ENCODE data around the gene BFSP1. TPM values are rescaled to one million over a fixed set of nuclear protein-coding genes. Genes with fewer than 3 reads are reported as not detected.

Gene BFSP1
- total RNA-seq, 4 donors from 2014 or later, result 0.75 to 1.00 (median 0.82) TPM; not detected in 1

DNA sequence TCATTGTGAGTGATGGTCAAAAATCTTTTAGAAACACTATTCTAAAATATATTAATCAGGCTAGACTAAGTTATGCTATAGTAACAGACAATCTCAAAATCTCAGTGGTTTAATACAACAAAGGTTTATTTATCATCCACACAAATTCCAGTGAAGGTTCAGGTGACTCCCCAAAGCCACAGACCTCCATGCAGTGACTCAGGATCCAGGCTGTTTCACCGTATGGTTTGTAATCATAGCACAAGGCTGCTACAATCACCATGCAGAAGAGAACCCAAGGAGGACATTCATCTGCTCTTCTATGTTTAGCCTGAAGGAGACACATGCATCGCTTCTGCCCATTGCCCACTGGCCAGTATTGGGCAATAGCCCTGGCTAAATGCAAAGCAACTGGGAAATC lies 46.2 kb downstream of the BFSP1 start:
- Histone ChIP-seq H3K4me1 (no peaks in the 10 kb centered on the region), H3K4me3 (no peak overlapping the region), H3K36me3 (no peaks in the 10 kb centered on the region), H3K27ac (no peak overlapping the region), H3K9me3 (no peaks in the 10 kb centered on the region), H3K27me3 (peaks cover 15% of the 10 kb centered on the region)
- no peak for TF ChIP-seq POLR2AphosphoS5 (IDR thresholded peaks at IDR 0.05)
- intact Hi-C loops (cut with DNase I; ENCODE audit: low total_unique reads) (no loop called here), in situ Hi-C loops (cut with MboI; ENCODE audit: low pct_ligation_motif_present in 1 of 4, low pct_unique_long_range_greater_than_20kb in 1 of 4, low sequenced_read_pairs in 3 of 4) (no loop called here)
- WGBS, 2 donors (ENCODE audit: low coverage in 1 of 2), result 94 to 100% methylated on average over 1 to 2 of the region's 2 CpGs
- no peak for DNase-seq

DNA sequence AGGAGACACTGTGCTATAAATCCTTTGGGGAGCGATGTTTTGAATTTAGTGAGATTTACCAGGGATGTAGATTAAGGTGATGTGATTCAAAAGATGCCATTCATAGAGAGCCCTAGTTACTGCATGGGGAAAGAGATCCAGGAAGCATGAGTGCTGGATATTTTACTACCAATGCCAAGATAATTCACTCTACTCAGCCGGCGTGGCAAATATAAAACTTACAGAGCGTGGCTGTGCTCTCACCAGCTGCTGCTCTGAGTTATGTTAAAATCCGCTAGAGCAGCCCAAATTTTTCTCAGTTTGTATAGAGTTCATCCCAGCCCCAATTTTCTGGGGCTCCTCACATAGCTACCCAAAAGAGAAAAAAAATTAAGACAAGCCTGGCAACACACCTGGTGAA lies 48.6 kb downstream of the BFSP1 start:
- TF ChIP-seq, protein P1, sequence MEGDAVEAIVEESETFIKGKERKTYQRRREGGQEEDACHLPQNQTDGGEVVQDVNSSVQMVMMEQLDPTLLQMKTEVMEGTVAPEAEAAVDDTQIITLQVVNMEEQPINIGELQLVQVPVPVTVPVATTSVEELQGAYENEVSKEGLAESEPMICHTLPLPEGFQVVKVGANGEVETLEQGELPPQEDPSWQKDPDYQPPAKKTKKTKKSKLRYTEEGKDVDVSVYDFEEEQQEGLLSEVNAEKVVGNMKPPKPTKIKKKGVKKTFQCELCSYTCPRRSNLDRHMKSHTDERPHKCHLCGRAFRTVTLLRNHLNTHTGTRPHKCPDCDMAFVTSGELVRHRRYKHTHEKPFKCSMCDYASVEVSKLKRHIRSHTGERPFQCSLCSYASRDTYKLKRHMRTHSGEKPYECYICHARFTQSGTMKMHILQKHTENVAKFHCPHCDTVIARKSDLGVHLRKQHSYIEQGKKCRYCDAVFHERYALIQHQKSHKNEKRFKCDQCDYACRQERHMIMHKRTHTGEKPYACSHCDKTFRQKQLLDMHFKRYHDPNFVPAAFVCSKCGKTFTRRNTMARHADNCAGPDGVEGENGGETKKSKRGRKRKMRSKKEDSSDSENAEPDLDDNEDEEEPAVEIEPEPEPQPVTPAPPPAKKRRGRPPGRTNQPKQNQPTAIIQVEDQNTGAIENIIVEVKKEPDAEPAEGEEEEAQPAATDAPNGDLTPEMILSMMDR (IDR thresholded peaks at IDR 0.05), result no peak
- TF ChIP-seq POLR2AphosphoS5 (IDR thresholded peaks at IDR 0.05) (no peak), POLR2A (IDR thresholded peaks at IDR 0.05) (no peak), EP300 (IDR thresholded peaks at IDR 0.05; ENCODE audit: low read depth) (no peak)
- 53 to 70% methylated on average over 2 to 5 of the region's 5 CpGs for WGBS, 2 donors (ENCODE audit: low coverage in 1 of 2)
- H3K36me3 ChIP-seq, result no peaks in the 10 kb centered on the region
- in situ Hi-C loops (cut with MboI; ENCODE audit: low pct_ligation_motif_present in 1 of 4, low pct_unique_long_range_greater_than_20kb in 1 of 4, low sequenced_read_pairs in 3 of 4) (no loop called here), intact Hi-C loops (cut with DNase I; ENCODE audit: low total_unique reads) (no loop called here)
- H3K4me1 ChIP-seq, result no peaks in the 10 kb centered on the region
- no peak overlapping the region for H3K4me3 ChIP-seq
- H3K27ac ChIP-seq, result no peak overlapping the region
- H3K27me3 ChIP-seq, result peaks cover 15% of the 10 kb centered on the region
- DNase-seq, result no peak
- no peaks in the 10 kb centered on the region for H3K9me3 ChIP-seq

DNA sequence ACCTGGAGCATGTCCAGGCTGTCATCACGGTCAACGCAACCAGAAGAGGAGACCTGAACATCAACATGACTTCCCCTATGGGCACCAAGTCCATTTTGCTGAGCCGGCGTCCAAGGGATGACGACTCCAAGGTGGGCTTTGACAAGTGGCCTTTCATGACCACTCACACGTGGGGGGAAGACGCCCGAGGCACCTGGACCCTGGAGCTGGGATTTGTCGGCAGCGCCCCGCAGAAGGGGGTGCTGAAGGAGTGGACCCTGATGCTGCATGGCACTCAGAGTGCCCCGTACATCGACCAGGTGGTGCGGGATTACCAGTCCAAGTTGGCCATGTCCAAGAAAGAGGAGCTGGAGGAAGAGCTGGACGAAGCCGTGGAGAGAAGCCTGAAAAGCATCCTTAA lies 49.5 kb downstream of the BFSP1 start:
- Histone ChIP-seq H3K4me3 (no peak overlapping the region), H3K27me3 (peaks cover 10% of the 10 kb centered on the region), H3K36me3 (no peaks in the 10 kb centered on the region), H3K4me1 (no peaks in the 10 kb centered on the region), H3K9me3 (no peaks in the 10 kb centered on the region), H3K27ac (no peak overlapping the region)
- TF ChIP-seq, protein P1 (IDR thresholded peaks at IDR 0.05), result no peak
- TF ChIP-seq POLR2A (IDR thresholded peaks at IDR 0.05), result no peak
- no peak for TF ChIP-seq EP300 (IDR thresholded peaks at IDR 0.05; ENCODE audit: low read depth)
- TF ChIP-seq POLR2AphosphoS5 (IDR thresholded peaks at IDR 0.05), result no peak
- intact Hi-C loops (cut with DNase I; ENCODE audit: low total_unique reads) (no loop called here), in situ Hi-C loops (cut with MboI; ENCODE audit: low pct_ligation_motif_present in 1 of 4, low pct_unique_long_range_greater_than_20kb in 1 of 4, low sequenced_read_pairs in 3 of 4) (no loop called here)
- DNase-seq, result no peak
- WGBS, 2 donors (ENCODE audit: low coverage in 1 of 2), result 88 to 100% methylated on average over 2 to 16 of the region's 16 CpGs

DNA sequence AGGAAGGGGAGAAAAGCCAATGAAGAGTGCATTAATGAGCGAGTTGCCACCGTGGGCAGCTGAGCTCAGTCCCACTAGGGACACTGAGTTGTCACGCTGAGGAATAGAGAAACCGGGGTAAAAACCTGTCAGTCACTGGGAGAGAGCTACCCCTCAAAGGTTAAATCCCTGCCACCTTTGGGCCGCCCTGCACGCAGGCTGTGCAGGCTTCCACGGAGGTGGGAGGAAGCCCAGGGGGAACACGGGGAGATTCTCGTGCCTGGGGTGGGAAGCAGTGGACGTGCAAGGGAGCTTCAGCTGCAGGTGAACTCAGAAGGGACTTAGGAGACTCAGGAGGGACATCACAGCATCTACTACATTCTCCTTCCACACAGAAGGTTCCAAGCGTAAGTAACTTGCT lies 50.5 kb downstream of the BFSP1 start:
- Histone ChIP-seq H3K4me3 (no peak overlapping the region), H3K9me3 (no peaks in the 10 kb centered on the region), H3K27me3 (peaks cover 10% of the 10 kb centered on the region), H3K4me1 (no peaks in the 10 kb centered on the region), H3K27ac (no peak overlapping the region), H3K36me3 (no peaks in the 10 kb centered on the region)
- in situ Hi-C loops (cut with MboI; ENCODE audit: low pct_ligation_motif_present in 1 of 4, low pct_unique_long_range_greater_than_20kb in 1 of 4, low sequenced_read_pairs in 3 of 4) (no loop called here), intact Hi-C loops (cut with DNase I; ENCODE audit: low total_unique reads) (no loop called here)
- 95% methylated on average over 11 of the region's 11 CpGs; no CpG with 5 or more reads in 1 of the 2 donors for WGBS, 2 donors (ENCODE audit: low coverage in 1 of 2)
- DNase-seq, result no peak
- no peak for TF ChIP-seq POLR2A (IDR thresholded peaks at IDR 0.05)
- no peak for TF ChIP-seq EP300 (IDR thresholded peaks at IDR 0.05; ENCODE audit: low read depth)
- TF ChIP-seq, protein P1 (IDR thresholded peaks at IDR 0.05), result no peak
- TF ChIP-seq POLR2AphosphoS5 (IDR thresholded peaks at IDR 0.05), result no peak

DNA sequence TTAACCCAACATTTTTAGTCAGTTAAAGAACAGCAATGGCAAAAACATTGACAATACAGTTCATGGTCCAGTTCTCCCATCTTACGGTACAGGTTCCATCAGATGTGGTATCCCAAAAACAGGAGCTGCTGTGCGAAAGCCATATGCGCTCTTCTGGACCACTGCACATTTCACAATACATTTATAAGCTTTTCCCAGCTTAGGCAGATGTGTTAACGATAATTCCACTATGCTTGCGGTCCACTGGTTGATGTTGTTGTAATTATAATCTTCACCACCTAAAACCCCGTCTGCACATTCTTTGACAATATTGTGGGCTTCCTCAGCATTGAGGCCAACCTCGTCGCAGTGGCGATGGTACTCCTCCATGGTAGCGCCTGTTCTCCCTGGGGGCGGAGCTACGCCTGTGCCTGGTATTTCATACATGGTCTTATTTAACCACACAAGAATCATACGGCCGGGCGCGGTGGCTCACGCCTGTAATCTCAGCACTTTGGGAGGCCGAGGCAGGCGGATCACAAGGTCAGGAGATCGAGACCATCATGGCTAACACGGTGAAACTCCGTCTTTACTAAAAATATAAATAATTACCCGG lies 52.0 kb downstream of the BFSP1 start:
- no peaks in the 10 kb centered on the region for H3K9me3 ChIP-seq
- H3K36me3 ChIP-seq, result no peaks in the 10 kb centered on the region
- no peak overlapping the region for H3K27ac ChIP-seq
- in situ Hi-C loops (cut with MboI; ENCODE audit: low pct_ligation_motif_present in 1 of 4, low pct_unique_long_range_greater_than_20kb in 1 of 4, low sequenced_read_pairs in 3 of 4) (no loop called here), intact Hi-C loops (cut with DNase I; ENCODE audit: low total_unique reads) (no loop called here)
- DNase-seq, result no peak
- no peak overlapping the region for H3K4me3 ChIP-seq
- 93 to 98% methylated on average over 11 to 23 of the region's 23 CpGs for WGBS, 2 donors (ENCODE audit: low coverage in 1 of 2)
- TF ChIP-seq POLR2A (IDR thresholded peaks at IDR 0.05) (no peak), EP300 (IDR thresholded peaks at IDR 0.05; ENCODE audit: low read depth) (no peak)
- TF ChIP-seq, protein P1 (IDR thresholded peaks at IDR 0.05), result no peak
- no peaks in the 10 kb centered on the region for H3K4me1 ChIP-seq
- H3K27me3 ChIP-seq, result peaks cover 10% of the 10 kb centered on the region
